HepG2 (cell line): ENCODE results near the gene NCOR2. TPM values are rescaled to one million over a fixed set of nuclear protein-coding genes. Genes with fewer than 3 reads are reported as not detected.

Experiments used
- ATAC-seq: fragments of 200-7000 bp; cut with Tn5 transposase; 3 replicates; pipeline ENCODE4 v1.9.1; 2020; ENCODE audit warnings: mild to moderate bottlenecking, moderate library complexity
- BruUV-seq: library from RNA; stranded (reverse); fragments of 400-500 nt; replicated peaks from 2 replicates; lab custom pipeline; 2021; lab: Mats Ljungman, UMichigan
- CTCF ChIA-PET: fragments of 300-600 bp; formaldehyde crosslinking; extraction: SDS; loops from one replicate; lab custom pipeline; 2021; ENCODE audit warnings: low total read pairs, inconsistent platforms, low intra/inter-chr PET ratio; lab: Yijun Ruan, JAX
- POLR2A ChIA-PET: fragments of 350-600 bp; sonication (Branson Sonifier 250); formaldehyde crosslinking; loops from one replicate; lab custom pipeline; 2020; ENCODE audit warnings: antibody characterized with exemption, inconsistent platforms; lab: Yijun Ruan, JAX
- DNase-seq: peaks from one replicate; pipeline ENCODE4 v3.0.0-alpha.2; 2015; ENCODE audit warnings: low spot score
- FAIRE-seq: peaks from 3 replicates; lab custom pipeline; 2011; peaks lifted over from hg19 to GRCh38; lab: Jason Lieb, UNC
- H2AFZ ChIP-seq: one replicate; pipeline ENCODE4 v1.6.1; 2011; ENCODE audit warnings: low read length, inconsistent platforms
- H3K27ac ChIP-seq: fragments of 300-600 bp; 3 replicates; pipeline ENCODE4 v1.8.0; 2011; ENCODE audit warnings: mixed run types, mild to moderate bottlenecking, mixed read lengths, low read length, inconsistent platforms; ENCODE audit not compliant: insufficient read depth; ENCODE audit errors: extremely low read length
- H3K27me3 ChIP-seq, 2 experiments: fragments of 200-600 bp in 1 of 2; 2 replicates in 1 of 2; 3 replicates in 1 of 2; pipeline versions ENCODE4 v1.6.0 to v1.8.0; 2011; ENCODE audit warnings: low read length in 2 of 2, mild to moderate bottlenecking in 2 of 2, moderate library complexity in 2 of 2, inconsistent platforms in 1 of 2; ENCODE audit not compliant: insufficient read depth in 2 of 2, control insufficient read depth in 1 of 2
- H3K36me3 ChIP-seq, 2 experiments: fragments of 200-600 bp in 1 of 2; replicated peaks in 1 of 2; 2 replicates in 1 of 2; 3 replicates in 1 of 2; pipeline versions ENCODE4 v1.5.1 to v1.8.0; 2011; ENCODE audit warnings: low read length in 2 of 2, inconsistent platforms in 1 of 2; ENCODE audit not compliant: insufficient read depth in 2 of 2, control insufficient read depth in 1 of 2
- H3K4me1 ChIP-seq: 2 replicates; pipeline ENCODE4 v1.5.1; 2012; ENCODE audit warnings: low read length, inconsistent platforms; ENCODE audit not compliant: insufficient read depth
- H3K4me2 ChIP-seq: 2 replicates; pipeline ENCODE4 v1.6.0; 2011; ENCODE audit warnings: low read depth, low read length, inconsistent platforms
- H3K4me3 ChIP-seq, 3 experiments: fragments of 200-600 bp in 1 of 3; sonication (generic), shearing (Covaris generic) in 1 of 3; replicated peaks in 1 of 3; 2 replicates each; pipeline ENCODE4 v1.5.1; 2011 to 2016; ENCODE audit warnings: low read length in 3 of 3, inconsistent platforms in 2 of 3, low read depth in 2 of 3, mild to moderate bottlenecking in 2 of 3, control low read depth in 1 of 3, mixed read lengths in 1 of 3; ENCODE audit not compliant: insufficient read depth in 1 of 3
- H3K79me2 ChIP-seq: one replicate; pipeline ENCODE4 v1.6.1; 2011; ENCODE audit warnings: low read length, inconsistent platforms; ENCODE audit not compliant: insufficient read depth
- H3K9ac ChIP-seq: 2 replicates; pipeline ENCODE4 v1.6.0; 2011; ENCODE audit warnings: mild to moderate bottlenecking, low read depth, low read length, inconsistent platforms; ENCODE audit not compliant: insufficient read depth
- H3K9me3 ChIP-seq: 2 replicates; pipeline ENCODE4 v1.5.1; 2012; ENCODE audit warnings: mild to moderate bottlenecking, low read length
- H4K20me1 ChIP-seq: 2 replicates; pipeline ENCODE4 v1.6.0; 2011; ENCODE audit warnings: inconsistent platforms, mild to moderate bottlenecking, low read length, moderate library complexity; ENCODE audit not compliant: insufficient read depth
- HMG20B ChIP-seq: conservative IDR thresholded peaks from 2 replicates; pipeline ENCODE4 v1.6.1; 2016; ENCODE audit warnings: missing genetic modification reagents, missing compliant biosample characterization
- JUN ChIP-seq: sonication (generic); formaldehyde crosslinking; IDR thresholded peaks from 2 replicates; pipeline ENCODE4 v1.4.0; 2020; ENCODE audit warnings: mild to moderate bottlenecking, missing genetic modification reagents
- PBX3 ChIP-seq: sonication (generic); formaldehyde crosslinking; IDR thresholded peaks from 2 replicates; pipeline ENCODE4 v1.8.1; 2023; ENCODE audit warnings: missing genetic modification reagents, inconsistent platforms, borderline replicate concordance
- ZNF124 ChIP-seq: sonication (generic); formaldehyde crosslinking; IDR thresholded peaks from 2 replicates; pipeline ENCODE4 v1.4.0; 2020; ENCODE audit warnings: missing genetic modification reagents
- WGBS: methylation state at CpG from one replicate; pipeline ENCODE4 v1.1.6; 2017; ENCODE audit warnings: low lambda C conversion rate; 5-methylcytosine and 5-hydroxymethylcytosine counted together
- in situ Hi-C: cut with HindIII; loops from 2 replicates; pipeline ENCODE4 v1.10.0; 2017; ENCODE audit warnings: low pct_unique_long_range_greater_than_20kb; ENCODE audit not compliant: extremely low pct_ligation_motif_present
- intact Hi-C: fragments of 100-400 bp; cut with micrococcal nuclease; formaldehyde crosslinking; loops from one replicate; pipeline ENCODE4 v1.10.0; 2022; ENCODE audit not compliant: unreplicated experiment
- polyA plus RNA-seq, 8 experiments: library from polyadenylated mRNA; depleted of rRNA in 3 of 8; stranded (reverse) in 7 of 8; unstranded in 1 of 8; fragments of >200 nt; fragmentation: Illumina TruSeq in 4 of 8; extraction: Trizol in 4 of 8; gene quantifications; 2 replicates each; pipeline versions ENCODE4 v1.2.1 to v1.2.3, GENCODE V29; 2011 to 2016; ENCODE audit warnings: low read depth in 4 of 8, missing spikeins in 1 of 8, mixed read lengths in 1 of 8; ENCODE audit not compliant: insufficient read depth in 1 of 8
- total RNA-seq, 5 experiments: library from RNA; depleted of rRNA; stranded (reverse); fragments of >200 nt; fragmentation: Illumina TruSeq; extraction: Trizol; gene quantifications; 2 replicates each; pipeline ENCODE4 v1.2.3, GENCODE V29; 2016; ENCODE audit warnings: low read depth in 1 of 5
- TF ChIP-seq, protein P1 (sequence below): IDR thresholded peaks from 2 replicates; pipeline ENCODE4 v1.6.1; 2016; ENCODE audit warnings: missing biosample characterization, missing genetic modification reagents, low read depth

Gene NCOR2
- total and polyA plus RNA-seq, 2 of the 13 experiments (the other 11 are each of a cell fraction or from before 2014, with no cell fraction given), result 4.5 to 5.7 TPM

GRCh38 chr12:124534776-124535740, 32.4 kb downstream of the NCOR2 start:
- ATAC-seq, result no peak
- TF ChIP-seq HMG20B (CRISPR knock-in tag) (no peak), PBX3 (CRISPR knock-in tag) (no peak), ZNF124 (no peak), JUN (CRISPR knock-in tag) (no peak)
- TF ChIP-seq, protein P1, sequence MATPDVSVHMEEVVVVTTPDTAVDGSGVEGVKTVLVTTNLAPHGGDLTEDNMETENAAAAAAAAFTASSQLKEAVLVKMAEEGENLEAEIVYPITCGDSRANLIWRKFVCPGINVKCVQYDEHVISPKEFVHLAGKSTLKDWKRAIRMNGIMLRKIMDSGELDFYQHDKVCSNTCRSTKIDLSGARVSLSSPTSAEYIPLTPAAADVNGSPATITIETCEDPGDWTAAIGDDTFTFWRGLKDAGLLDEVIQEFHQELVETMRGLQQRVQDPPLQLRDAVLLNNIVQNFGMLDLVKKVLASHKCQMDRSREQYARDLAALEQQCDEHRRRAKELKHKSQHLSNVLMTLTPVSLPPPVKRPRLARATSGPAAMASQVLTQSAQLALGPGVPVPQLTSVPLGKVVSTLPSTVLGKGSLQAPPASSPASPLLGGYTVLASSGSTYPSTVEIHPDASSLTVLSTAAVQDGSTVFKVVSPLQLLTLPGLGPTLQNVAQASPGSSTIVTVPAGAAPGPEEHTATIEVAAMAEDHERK (CRISPR knock-in tag), result no peak
- Histone ChIP-seq H2AFZ (no peak overlapping the region), H3K9ac (no peak overlapping the region), H3K4me3 (no peak overlapping the region), H3K79me2 (peaks cover 21% of the 10 kb centered on the region), H3K36me3 (no peaks in the 10 kb centered on the region), H3K4me1 (peaks cover 25% of the 10 kb centered on the region), H3K9me3 (no peaks in the 10 kb centered on the region), H3K27me3 (no peaks in the 10 kb centered on the region), H3K4me2 (no peak overlapping the region), H3K27ac (no peak overlapping the region), H4K20me1 (peaks cover 22% of the 10 kb centered on the region; the same call in 1 of the 2 replicates)
- CTCF ChIA-PET, result no interaction called here
- no peak for FAIRE-seq
- no TSS peak for BruUV-seq
- POLR2A ChIA-PET, result no interaction called here
- no peak for DNase-seq
- 96% methylated on average over 18 of the region's 24 CpGs for WGBS
- intact Hi-C loops (no loop called here), in situ Hi-C loops (no loop called here)
